GM12872 (cell line): Measurements from ENCODE around the gene VPS39.

ENCODE experiments used
- CTCF ChIP-seq: IDR thresholded peaks from 3 replicates; pipeline ENCODE4 v1.5.1; 2011; ENCODE audit warnings: low read depth, mild to moderate bottlenecking, low read length, moderate library complexity; ENCODE audit not compliant: insufficient read depth

Gene VPS39

GRCh38 chr15:42194513-42194912 is 13.6 kb downstream of the VPS39 start:
- no peak for TF ChIP-seq CTCF

GRCh38 chr15:42193383-42193782 is 14.7 kb downstream of the VPS39 start:
- no peak for TF ChIP-seq CTCF

- no peak for TF ChIP-seq CTCF
Measured at GRCh38 chr15:42191610-42192346, 16.3 kb downstream of the VPS39 start.

DNA sequence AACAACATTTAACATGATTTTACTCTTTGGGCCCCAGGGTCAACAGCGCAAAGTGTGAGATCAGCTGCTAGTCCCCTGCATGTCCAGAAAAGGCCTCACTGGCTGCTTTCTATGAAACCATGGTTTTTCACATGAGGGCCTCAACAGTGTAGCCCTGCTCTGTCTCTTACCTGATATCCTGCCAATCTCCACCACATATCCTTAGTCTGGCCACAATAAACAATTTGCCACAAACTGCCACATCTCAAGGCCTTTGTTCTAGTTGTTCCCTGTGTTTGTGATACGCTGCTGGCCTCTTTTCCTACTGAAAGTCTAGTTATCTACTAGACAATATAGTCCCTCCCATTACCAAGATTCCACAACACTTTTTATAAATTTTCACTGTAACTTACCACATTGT is 17.7 kb downstream of the VPS39 start:
- TF ChIP-seq CTCF: no peak

DNA sequence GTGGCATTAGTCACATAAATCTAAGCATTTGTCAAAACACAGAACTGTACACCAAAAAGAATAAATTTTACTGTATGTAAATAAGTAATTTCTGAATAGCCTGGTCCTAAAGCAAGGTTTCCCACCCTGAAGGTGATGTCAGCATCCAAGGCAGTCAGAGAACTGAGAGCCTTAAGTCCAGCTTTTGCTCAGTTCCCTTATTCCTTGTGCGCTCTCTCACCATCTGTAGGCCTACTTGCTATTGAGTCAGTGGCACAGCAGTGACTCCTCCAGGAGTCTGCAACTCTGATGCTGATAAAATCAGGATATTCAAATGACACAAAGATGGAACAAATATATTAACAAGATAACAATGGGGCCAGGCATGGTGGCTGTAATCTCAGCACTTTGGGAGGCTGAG is 22.3 kb downstream of the VPS39 start:
- no peak for TF ChIP-seq CTCF

DNA sequence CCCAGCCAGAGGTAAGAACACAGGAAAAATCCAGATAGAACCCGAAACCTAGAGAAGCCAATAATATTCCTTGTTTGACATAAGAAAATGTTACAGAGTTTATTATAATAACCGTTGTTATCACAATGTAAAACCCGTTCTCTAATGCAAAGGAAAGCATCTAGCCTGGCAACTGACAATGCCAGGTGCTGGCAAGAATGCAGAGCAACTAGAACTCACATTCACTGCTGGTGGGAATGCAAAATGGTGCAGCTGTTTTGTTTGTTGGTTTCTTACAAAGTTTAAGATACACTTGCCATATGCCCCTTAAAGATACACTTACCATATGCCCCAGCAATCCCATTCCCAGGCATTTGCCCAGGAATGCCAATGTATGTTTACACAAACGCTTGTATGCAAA is 23.4 kb downstream of the VPS39 start:
- TF ChIP-seq CTCF: no peak

- no peak for TF ChIP-seq CTCF
Measured at GRCh38 chr15:42184296-42184695, 23.8 kb downstream of the VPS39 start.
